GM19240 (cell line): Measurements from ENCODE around the gene POP7.
"Not testable (repeated sequence)": the region's sequence is repeated elsewhere in the genome, so short reads cannot be mapped to it uniquely, and the experiment has no call there.

ENCODE experiments used
- DNase-seq: peaks from one replicate; pipeline ENCODE4 v3.0.0; 2011; ENCODE audit warnings: low spot score; ENCODE audit not compliant: insufficient read length

Gene POP7

DNA sequence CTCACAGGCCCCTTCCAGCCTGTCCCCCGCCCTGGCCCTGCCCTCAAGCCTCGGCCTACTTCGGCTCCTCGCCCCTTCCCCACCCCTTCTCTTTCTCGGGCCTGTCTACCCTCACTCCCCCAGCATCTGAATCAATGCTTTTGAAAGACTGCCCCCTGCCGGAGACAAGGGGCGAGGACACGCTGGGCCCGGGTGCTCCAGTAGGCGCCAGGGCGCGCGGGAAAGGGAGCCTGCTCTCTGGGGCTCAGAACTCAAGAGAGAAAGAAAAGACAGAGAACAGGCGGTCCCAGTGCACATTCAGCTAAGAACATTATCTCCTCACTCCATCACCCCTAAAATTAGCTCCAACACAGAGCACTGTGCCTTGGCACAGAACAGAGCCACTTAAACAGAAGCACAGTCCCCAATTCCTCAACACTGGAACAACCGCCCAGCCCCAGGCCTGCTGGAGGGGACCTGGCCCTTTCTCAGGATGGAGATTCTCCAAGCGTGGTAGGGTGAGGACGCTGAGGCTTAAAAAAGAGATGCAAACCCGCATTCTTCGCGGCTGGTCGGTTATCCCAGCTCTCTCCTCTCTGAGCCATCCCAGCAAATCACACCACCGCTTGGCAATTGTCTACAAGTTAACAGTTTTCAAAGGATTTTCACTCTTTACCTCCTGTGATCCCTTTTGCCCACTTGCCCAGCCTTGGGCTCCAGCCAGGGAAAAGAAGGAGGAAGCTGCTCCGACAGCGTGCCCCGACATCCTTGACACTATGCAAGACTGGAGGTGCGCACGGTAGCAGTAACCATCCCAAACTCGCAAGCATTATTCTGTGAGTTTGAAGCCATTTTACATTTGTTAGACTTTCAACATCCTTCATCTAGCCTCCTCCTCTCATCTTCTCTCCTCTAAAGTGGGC is 14.0 kb upstream of the POP7 start:
- peak; percentile 92 for DNase-seq

DNA sequence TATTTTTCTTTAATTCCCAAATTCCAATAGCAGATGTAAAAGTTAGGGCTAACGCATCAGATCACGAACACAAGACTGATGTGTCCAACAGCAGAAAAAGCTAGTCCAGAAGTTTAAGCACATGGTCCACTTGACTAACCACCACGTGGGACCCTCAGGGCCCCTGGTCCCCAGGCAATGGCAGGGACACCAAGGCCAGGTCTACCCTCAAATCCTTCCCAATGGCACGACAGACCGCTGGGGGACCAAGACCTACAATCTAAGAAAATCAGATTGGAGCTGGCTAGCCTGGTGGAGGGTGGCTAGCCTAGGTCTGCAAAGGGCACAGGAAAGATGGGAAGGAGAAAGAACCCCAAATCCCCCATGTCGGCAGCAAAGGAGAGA is 13.4 kb upstream of the POP7 start:
- no peak for DNase-seq

DNA sequence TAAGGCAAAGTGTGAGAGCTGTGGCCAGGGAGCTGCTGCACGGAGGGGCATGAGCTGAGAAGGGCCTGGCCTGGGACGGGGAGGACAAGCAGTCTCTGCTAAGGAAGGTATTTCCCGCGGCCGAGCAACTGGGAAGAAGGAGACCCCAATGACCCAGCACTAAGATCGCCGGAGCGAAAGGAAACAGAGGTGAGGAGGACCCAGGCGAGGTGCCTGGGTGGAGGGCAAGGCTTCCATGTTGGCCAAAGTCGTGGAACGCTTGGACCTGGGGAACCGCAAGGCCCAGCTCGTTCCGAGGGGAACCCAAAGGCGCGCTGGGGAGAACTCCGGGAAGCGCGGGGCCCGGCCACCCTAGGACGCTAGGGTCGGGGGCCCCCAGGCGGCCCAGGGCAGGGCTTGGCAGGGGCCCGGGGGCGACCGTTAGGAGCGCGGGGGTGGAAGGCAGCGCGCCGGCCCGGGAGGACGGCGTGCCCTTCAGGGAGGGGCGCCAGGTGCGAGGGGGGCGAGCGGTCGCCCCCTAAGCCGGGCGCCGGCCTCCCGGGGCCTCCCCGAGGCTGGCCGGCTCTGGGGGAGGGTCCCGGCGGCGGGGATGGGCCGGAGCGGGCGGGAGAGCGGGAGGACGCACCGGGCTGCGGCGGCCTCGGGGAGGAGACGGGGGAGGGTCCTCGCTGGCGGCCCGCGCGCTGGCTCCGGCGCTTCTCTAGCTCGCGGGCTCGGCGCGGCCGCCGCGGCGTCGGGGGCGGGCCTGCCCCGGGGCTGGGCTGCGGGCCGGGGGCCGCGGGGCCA is 12.4 kb upstream of the POP7 start:
- no peak for DNase-seq

DNA sequence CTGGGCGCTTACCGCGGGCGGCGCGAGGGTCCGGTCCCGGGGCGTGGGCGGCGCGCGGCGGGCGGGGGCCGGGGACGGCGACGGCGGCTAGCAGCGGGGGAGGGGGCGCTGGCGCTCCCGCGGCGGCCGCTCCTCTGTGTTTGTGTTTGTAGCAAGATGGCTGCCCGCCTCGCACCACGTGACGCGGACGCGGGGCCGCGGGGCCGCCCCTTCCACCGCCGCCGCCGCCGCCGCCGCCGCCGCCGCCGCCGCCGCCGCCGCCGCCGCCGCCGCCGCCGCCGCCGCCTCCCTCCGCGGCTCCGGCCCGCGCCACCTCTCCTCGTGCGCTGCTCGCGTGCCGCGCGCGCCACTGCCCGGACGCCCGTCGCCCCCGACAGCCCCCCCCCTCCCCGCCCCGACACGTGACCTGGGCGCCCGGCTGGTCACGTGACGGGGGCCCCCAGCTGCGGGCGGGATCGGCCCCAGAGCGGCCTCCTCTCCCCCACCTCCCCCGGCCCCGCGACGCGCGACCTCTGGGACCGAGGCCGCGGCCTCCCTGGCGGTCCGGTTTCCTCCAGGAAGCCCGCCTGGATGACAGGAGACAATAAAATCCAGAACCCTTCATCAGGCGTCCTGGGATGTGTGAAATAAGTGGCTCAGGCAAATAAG is 11.7 kb upstream of the POP7 start, which contains the start of gene GIGYF1:
Gene GIGYF1, minus strand, starts transcription at position 153 of the 648 bp plus-strand sequence. CDS start 6,012 bp downstream, outside the sequence.
- DNase-seq = peak; percentile 81

DNA sequence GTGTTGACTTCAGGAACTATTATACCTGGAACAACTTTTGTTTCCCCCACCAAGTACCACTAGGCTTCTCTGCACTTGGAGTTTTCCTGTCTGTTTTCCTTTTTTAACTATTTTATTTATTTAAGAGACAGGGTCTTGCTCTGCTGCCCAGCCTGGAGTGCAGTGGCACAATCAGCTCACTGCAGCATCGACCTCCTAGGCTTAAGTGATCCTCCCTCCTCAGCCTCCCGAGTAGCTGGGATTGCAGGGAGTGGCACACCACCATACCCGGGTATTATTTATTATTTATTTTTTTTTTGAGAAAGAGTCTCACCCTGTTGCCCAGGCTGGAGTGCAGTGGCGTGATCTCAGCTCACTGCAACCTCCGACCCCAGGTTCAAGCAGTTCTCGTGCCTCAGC is 9.8 kb upstream of the POP7 start:
- DNase-seq = no peak

DNA sequence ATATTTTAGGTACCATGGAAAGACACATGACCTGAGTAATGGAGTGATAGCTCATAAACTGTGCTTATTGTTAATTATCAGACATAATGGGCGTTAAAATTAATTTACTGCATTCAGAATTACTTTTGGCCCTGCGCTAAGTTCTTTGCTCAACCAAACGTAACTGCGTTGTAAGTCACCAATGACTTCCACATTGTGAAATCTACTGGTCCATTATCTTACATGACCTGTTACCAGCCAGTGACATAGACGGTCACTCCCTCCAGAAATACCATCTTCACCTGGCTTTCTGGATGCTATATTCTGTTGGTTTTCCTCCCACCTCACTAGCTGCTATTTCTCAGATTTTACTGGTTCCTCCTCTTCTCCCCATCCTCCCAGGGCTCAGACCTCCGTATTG is 6.9 kb upstream of the POP7 start:
- no peak for DNase-seq

DNA sequence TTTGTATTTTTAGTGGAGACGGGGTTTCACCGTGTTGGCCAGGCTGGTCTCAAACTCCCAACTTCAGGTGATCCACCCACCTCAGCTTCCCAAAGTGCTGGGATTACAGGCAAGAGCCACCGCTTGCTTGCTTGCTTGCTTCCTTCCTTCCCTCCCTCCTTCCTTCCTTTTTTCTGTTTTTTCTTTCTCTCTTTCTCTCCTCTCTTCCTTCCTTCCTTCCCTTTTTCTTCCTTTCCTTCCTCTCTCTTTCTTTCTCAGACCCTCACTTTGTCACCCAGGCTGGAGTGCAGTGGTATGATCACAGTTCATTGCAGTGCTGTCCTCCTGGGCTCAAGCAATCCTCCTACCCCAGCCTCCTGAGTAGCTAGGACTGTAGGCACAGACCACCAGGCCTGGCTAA is 4.8 kb upstream of the POP7 start:
- not testable (repeated sequence) for DNase-seq

DNA sequence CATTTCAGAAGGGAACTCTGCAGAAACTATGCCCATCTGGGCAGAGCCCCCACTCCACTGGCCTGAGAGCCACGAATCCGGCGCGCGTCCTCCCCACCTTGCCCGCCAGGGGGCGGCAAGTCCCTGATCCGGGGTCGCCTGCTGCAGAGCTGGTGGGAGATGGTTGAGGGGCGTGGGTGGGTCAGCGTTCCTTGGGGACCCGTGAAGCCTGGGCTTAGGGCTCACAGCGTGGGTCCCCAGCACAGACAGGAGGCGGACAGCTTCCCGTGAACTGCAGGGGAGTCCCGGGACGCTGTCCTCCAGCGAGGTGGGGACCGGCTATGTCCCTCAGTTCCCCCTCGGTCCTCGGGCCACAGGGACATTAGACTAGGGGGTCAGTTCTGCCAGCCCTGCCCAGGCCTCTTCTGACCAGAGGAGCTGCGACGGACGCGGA is 585 bp upstream of the POP7 start:
- DNase-seq = peak; percentile 77

DNA sequence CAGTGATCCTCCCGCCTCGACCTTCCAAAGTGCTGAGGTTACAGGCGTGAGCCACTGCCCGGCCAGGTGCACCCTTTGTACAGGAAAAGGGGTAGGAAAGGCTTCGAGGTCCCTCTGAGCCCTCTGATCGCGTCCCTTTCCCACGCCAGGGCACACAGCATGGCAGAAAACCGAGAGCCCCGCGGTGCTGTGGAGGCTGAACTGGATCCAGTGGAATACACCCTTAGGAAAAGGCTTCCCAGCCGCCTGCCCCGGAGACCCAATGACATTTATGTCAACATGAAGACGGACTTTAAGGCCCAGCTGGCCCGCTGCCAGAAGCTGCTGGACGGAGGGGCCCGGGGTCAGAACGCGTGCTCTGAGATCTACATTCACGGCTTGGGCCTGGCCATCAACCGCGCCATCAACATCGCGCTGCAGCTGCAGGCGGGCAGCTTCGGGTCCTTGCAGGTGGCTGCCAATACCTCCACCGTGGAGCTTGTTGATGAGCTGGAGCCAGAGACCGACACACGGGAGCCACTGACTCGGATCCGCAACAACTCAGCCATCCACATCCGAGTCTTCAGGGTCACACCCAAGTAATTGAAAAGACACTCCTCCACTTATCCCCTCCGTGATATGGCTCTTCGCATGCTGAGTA is 871 bp downstream of the POP7 start:
- no peak for DNase-seq

DNA sequence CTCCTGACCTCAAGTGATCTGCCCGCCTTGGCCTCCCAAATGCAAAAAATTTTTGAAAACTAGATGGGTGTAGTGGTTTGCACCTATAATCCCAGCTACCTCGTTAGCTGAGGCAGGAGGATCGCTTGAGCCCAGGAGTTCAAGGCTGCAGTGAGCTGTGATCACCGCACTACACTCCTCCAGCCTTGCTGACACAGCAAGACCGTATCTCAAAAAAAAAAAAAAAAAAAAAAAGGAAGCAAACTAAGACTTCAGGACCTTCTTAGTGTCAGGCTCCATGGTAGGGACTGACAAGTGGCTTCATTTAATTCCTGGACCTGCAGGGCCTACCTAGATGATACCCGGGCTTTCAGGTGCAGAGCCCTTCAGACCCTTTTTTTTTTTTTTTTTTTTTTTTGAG is 2.5 kb downstream of the POP7 start:
- DNase-seq = no peak

DNA sequence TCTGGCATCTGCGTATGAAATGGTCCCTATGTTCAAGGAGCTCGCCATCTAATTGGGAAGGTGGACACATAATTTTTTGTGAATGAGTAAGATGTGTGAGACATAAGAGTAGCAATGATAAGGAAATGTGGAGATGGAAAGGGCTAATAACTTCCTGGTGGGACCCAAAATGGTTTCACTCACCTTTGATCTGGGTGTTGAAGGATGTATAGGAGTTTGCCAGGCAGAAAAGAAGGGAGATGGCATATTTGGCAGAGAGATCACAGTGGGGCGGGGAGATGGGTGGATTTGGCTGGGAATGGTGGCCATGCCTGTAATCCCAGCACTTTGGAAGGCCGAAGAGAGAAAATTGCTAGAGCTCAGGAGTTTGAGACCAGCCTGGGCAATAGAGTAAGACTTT is 4.5 kb downstream of the POP7 start:
- DNase-seq = no peak

DNA sequence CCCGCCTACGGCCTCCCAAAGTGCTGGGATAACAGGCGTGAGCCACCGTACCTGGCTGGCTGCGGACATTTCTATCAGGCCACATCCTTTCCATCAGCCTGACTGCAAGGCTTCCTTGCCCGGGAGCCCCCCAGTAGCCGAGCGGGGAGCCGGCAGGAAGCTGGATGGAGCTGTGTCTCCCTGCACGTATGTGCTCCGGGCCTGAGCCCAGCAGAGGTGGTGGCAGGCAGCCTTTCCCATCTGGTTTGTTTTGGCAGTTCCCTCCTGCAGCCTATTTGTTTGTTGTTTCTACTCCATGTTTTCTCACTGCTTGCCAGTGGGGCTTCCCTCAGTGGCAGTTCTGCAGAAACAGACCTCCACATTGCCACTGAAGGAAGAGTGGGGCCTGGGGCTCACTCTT is 5.4 kb downstream of the POP7 start:
- no peak for DNase-seq

DNA sequence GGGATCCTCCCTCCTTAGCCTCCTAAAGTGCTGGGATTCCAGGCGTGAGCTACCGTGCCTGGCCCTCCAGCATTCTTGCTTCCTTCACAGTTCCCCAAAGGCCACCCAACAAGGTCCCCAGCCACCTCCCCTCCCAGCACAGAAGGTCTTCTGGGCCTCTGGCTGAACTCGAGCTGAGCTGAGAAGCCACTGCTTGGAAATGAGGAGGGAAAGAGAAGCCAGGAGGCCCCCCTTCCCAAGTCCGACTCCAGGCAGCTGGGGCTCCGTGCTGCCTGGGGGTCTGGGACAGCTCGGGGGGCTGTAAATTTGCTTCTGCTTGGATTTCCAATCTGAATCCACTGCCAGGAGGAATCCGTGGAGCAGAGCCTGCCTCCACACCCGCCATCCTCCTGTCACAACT is 8.8 kb downstream of the POP7 start:
- no peak for DNase-seq

DNA sequence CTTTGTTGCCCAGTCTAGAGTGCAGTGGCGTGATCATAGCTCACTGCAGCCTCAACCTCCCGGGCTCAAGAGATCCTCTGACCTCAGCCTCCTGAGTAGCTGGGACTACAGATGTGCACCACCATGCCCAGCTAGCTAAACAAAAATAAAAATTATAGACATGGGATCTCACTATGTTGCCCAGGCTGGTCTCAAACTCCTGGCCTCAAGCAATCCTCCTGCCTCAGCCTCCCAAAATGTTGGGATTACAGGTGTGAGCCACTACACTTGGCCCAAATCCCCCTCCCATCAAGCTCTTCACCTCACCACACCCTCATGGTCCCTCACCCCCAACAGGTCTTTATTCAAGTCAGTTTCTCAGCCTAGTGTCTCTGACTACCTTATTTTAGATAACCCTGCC is 11.2 kb downstream of the POP7 start:
- not testable (repeated sequence) for DNase-seq

DNA sequence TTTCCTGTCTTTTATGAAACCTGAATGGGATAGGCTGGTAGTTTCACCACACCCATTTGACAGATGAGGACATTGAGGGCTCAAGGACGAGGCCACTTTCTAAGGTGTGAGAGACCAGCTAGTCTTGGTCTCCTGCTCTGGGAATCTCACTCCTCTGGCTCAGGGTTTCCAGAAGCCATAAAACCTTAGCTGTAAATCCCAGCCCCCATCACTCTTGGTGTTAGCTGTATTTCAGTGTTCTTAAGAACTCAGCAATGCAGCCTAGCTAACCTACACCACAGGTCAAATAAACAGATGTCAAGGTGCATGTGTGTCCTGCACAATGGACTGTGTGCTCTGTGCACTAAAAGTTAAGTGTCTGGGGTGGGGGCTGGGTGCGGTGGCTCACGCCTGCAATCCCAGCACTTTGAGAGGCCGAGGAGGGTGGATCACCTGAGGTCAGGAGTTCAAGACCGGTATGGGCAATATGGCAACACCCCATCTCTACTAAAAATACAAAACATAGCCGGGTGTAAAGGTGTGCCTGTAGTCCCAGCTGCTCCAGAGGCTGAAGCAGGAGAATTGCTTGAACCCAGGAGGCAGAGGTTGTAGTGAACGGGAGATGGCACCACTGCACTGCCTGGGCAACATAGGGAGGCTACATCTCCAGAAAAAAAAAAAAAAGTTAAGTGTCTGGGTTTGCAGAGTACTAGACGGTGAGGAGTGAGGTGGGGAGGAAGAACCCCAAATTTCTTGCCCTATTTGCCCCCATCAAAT is 13.8 kb downstream of the POP7 start:
- no peak for DNase-seq

DNA sequence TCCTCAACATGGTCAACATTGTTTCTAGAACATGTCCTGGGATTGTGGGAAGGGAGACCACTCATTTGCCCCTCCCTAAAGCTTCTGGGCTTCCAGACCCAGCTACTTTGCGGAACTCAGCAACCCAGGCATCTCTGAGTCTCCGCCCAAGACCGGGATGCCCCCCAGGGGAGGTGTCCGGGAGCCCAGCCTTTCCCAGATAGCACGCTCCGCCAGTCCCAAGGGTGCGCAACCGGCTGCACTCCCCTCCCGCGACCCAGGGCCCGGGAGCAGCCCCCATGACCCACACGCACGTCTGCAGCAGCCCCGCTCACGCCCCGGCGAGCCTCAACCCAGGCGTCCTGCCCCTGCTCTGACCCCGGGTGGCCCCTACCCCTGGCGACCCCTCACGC is 14.4 kb downstream of the POP7 start, which contains the start of gene EPO:
Gene EPO, plus strand, starts transcription at position 190 of the 392 bp plus-strand sequence. CDS start 513 bp downstream, outside the sequence.
- no peak for DNase-seq

DNA sequence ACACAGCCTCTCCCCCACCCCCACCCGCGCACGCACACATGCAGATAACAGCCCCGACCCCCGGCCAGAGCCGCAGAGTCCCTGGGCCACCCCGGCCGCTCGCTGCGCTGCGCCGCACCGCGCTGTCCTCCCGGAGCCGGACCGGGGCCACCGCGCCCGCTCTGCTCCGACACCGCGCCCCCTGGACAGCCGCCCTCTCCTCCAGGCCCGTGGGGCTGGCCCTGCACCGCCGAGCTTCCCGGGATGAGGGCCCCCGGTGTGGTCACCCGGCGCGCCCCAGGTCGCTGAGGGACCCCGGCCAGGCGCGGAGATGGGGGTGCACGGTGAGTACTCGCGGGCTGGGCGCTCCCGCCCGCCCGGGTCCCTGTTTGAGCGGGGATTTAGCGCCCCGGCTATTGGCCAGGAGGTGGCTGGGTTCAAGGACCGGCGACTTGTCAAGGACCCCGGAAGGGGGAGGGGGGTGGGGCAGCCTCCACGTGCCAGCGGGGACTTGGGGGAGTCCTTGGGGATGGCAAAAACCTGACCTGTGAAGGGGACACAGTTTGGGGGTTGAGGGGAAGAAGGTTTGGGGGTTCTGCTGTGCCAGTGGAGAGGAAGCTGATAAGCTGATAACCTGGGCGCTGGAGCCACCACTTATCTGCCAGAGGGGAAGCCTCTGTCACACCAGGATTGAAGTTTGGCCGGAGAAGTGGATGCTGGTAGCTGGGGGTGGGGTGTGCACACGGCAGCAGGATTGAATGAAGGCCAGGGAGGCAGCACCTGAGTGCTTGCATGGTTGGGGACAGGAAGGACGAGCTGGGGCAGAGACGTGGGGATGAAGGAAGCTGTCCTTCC is 15.0 kb downstream of the POP7 start:
- DNase-seq = no peak

DNA sequence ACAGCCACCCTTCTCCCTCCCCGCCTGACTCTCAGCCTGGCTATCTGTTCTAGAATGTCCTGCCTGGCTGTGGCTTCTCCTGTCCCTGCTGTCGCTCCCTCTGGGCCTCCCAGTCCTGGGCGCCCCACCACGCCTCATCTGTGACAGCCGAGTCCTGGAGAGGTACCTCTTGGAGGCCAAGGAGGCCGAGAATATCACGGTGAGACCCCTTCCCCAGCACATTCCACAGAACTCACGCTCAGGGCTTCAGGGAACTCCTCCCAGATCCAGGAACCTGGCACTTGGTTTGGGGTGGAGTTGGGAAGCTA is 15.5 kb downstream of the POP7 start:
- DNase-seq = no peak

DNA sequence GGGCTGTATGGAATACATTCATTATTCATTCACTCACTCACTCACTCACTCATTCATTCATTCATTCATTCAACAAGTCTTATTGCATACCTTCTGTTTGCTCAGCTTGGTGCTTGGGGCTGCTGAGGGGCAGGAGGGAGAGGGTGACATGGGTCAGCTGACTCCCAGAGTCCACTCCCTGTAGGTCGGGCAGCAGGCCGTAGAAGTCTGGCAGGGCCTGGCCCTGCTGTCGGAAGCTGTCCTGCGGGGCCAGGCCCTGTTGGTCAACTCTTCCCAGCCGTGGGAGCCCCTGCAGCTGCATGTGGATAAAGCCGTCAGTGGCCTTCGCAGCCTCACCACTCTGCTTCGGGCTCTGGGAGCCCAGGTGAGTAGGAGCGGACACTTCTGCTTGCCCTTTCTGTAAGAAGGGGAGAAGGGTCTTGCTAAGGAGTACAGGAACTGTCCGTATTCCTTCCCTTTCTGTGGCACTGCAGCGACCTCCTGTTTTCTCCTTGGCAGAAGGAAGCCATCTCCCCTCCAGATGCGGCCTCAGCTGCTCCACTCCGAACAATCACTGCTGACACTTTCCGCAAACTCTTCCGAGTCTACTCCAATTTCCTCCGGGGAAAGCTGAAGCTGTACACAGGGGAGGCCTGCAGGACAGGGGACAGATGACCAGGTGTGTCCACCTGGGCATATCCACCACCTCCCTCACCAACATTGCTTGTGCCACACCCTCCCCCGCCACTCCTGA is 16.7 kb downstream of the POP7 start:
- no peak for DNase-seq
